Measurements from ENCODE around the gene DNAAF3.

Gene DNAAF3

GRCh38 chr19:55118401-55118991, 47.9 kb downstream of the DNAAF3 start:
- Histone ChIP-seq H2AFZ (peak overlapping the region; percentile 79), H3K4me2 (ENCODE audit: low read length) (peak overlapping the region; percentile 84), H3K27ac (peak overlapping the region; percentile 59), H3K27me3 (ENCODE audit: control insufficient read depth, insufficient read depth, low read length) (no peaks in the 10 kb centered on the region), H3K4me1 (peaks cover 12% of the 10 kb centered on the region), H3K9me3 (ENCODE audit: control insufficient read depth, low read length) (no peaks in the 10 kb centered on the region), H3K36me3 (ENCODE audit: control insufficient read depth, insufficient read depth, low read length) (no peaks in the 10 kb centered on the region), H3K9ac (no peak overlapping the region), H3K79me2 (peaks cover 23% of the 10 kb centered on the region), H3K4me3 (ENCODE audit: low read depth, low read length) (peak overlapping the region; percentile 66)
- TF ChIP-seq CTCF (IDR thresholded peaks at IDR 0.05): no peak

GRCh38 chr19:55117663-55118391, 48.6 kb downstream of the DNAAF3 start:
- Histone ChIP-seq H3K27ac (peak overlapping the region; percentile 59), H3K9me3 (ENCODE audit: control insufficient read depth, low read length) (no peaks in the 10 kb centered on the region), H3K4me1 (peaks cover 19% of the 10 kb centered on the region), H3K9ac (no peak overlapping the region), H3K79me2 (peaks cover 28% of the 10 kb centered on the region), H3K27me3 (ENCODE audit: control insufficient read depth, insufficient read depth, low read length) (no peaks in the 10 kb centered on the region), H3K4me2 (ENCODE audit: low read length) (peak overlapping the region; percentile 84), H2AFZ (peak overlapping the region; percentile 79), H3K36me3 (ENCODE audit: control insufficient read depth, insufficient read depth, low read length) (no peaks in the 10 kb centered on the region), H3K4me3 (ENCODE audit: low read depth, low read length) (peak overlapping the region; percentile 66)
- TF ChIP-seq CTCF (IDR thresholded peaks at IDR 0.05): no peak

- Histone ChIP-seq H3K4me3 (ENCODE audit: low read depth, low read length) (peak within 1 kb of the TSS; percentile 86), H3K27ac (peak within 1 kb of the TSS; percentile 79), H3K27me3 (ENCODE audit: control insufficient read depth, insufficient read depth, low read length) (no peaks in the 10 kb centered on the region), H3K36me3 (ENCODE audit: control insufficient read depth, insufficient read depth, low read length) (no peaks in the 10 kb centered on the region), H2AFZ (peak within 1 kb of the TSS; percentile 79), H3K79me2 (peaks cover 33% of the 10 kb centered on the region), H3K4me2 (ENCODE audit: low read length) (peak within 1 kb of the TSS; percentile 99), H3K9ac (peak within 1 kb of the TSS; percentile 87), H3K4me1 (peaks cover 19% of the 10 kb centered on the region), H3K9me3 (ENCODE audit: control insufficient read depth, low read length) (no peaks in the 10 kb centered on the region)
- TF ChIP-seq CTCF (IDR thresholded peaks at IDR 0.05): no peak
These were observed 49.4 kb downstream of the DNAAF3 start, which contains the start of gene PPP1R12C for GRCh38 chr19:55116859-55117662. TSS of gene PPP1R12C (minus strand) at chr19:55117637. CDS start at chr19:55117543, 94 bp downstream.

GRCh38 chr19:55116232-55116858, 50.1 kb downstream of the DNAAF3 start:
- Histone ChIP-seq H3K79me2 (peaks cover 33% of the 10 kb centered on the region), H3K4me3 (ENCODE audit: low read depth, low read length) (peak overlapping the region; percentile 86), H3K4me1 (peaks cover 19% of the 10 kb centered on the region), H2AFZ (peak overlapping the region; percentile 60), H3K27ac (peak overlapping the region; percentile 79), H3K9me3 (ENCODE audit: control insufficient read depth, low read length) (no peaks in the 10 kb centered on the region), H3K27me3 (ENCODE audit: control insufficient read depth, insufficient read depth, low read length) (no peaks in the 10 kb centered on the region), H3K4me2 (ENCODE audit: low read length) (peak overlapping the region; percentile 99), H3K36me3 (ENCODE audit: control insufficient read depth, insufficient read depth, low read length) (no peaks in the 10 kb centered on the region), H3K9ac (peak overlapping the region; percentile 87)
- TF ChIP-seq CTCF (IDR thresholded peaks at IDR 0.05): no peak
